ENCODE results near the gene BAD.
"Not testable (repeated sequence)": the region's sequence is repeated elsewhere in the genome, so short reads cannot be mapped to it uniquely, and the experiment has no call there.

The BAD gene

GRCh38 chr11:64284048-64284961 lies at the start of gene BAD:
Gene BAD, minus strand, starts transcription at chr11:64284665. Its CDS starts 297 bp downstream, at chr11:64284368.
- DNase-seq = peak; percentile 86

DNA sequence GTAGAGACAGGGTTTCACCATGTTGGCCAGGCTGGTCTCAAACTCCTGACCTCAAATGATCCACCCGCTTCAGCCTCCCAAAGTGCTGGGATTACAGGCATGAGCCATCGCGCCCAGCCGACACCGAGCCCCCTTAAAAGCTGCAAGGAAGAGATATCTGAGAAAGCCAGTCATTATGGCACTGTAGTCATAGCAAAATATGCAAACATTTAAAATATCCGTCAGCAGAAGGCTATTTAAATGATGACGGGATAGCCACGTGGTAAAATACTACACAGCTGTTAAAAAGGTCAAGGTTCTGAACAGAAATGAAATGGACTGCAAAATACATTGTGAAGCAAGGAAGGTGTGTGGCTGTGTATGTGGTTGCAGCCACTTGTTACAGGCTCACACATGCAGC lies 49.1 kb upstream of the BAD start:
- no peak for DNase-seq

GRCh38 chr11:64331569-64332371 lies 47.3 kb upstream of the BAD start:
- peak; percentile 22 for DNase-seq

DNA sequence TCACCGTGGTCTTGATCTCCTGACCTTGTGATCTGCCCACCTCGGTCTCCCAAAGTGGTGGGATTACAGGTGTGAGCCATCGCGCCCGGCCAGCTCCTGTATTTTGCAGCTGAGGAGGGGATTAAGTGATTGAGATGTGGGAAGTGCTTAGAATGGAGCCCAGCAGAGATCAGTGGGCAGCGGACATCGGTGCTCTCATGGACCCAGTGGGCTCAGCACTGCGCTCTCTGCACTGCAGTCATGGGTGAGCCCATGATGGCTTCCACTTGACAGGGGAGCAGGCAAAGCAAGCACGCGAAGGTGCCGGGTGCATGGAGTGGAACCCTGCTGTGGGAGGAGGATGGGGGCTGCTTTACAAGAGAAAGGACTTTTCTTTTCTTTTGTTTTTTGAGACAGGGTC lies 46.4 kb upstream of the BAD start:
- no peak for DNase-seq

DNA sequence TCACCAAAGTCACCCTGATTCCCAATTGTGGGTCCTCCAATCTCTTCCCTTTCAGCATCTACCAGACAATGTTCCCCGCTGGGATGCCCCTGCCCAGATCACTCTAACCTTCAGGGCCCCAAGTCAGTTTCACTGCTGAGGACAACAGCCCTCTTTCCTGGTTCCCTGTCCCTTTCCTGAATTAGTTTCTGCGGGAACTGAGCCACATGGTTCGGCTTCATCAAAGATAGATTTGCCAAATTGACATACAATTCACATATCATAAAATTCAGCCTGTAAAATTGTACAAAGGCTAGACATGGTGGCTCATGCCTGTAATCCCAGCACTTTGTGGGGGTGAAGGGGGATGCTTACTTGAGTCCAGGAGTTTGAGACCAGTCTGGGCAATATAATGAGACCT lies 43.5 kb upstream of the BAD start:
- DNase-seq = no peak

GRCh38 chr11:64327375-64327774 lies 42.9 kb upstream of the BAD start:
- no peak for DNase-seq

DNA sequence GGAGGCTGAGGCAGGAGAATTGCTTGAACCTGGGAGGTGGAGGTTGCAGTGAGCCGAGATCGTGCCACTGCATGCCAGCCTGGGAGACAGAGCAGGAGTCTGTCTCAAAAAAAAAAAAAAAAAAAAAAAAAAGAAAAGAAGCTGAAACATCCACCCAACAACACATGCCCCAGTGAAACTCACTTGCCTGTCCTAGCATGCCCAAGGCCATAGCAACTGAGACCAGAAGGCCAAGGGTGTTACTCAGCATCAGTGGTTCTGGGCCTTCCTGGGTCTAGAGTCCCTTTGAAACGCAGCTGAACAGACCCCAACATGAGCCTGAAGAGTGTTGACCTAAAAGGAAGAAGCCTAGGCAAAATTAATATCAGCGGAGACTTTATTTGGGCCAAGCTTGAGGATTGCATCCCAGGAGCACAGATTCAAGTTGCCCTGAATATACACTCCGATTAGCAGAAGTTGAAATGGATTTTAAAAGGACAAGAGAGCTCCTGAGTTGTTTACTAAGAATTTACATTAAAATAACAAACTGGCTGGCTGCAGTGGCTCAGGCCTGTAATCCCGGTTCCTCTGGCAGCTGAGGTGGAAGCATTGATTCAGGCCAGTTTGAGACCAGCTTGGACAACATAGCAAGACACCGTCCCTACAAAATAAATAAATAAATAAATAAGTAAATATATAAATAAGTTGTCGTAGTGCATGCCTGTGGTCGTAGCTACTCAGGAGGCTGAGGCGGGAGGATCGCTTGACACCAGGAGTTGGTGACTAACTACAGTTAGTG lies 40.4 kb upstream of the BAD start:
- no peak for DNase-seq

GRCh38 chr11:64323984-64324383 lies 39.5 kb upstream of the BAD start:
- DNase-seq = not testable (repeated sequence)

GRCh38 chr11:64323373-64323772 lies 38.9 kb upstream of the BAD start:
- no peak for DNase-seq

GRCh38 chr11:64322925-64323260 lies 38.4 kb upstream of the BAD start:
- no peak for DNase-seq

- DNase-seq = no peak
Observed at GRCh38 chr11:64321533-64321932, 37.1 kb upstream of the BAD start.

GRCh38 chr11:64321026-64321425 lies 36.6 kb upstream of the BAD start:
- DNase-seq = no peak

GRCh38 chr11:64320556-64320955 lies 36.1 kb upstream of the BAD start:
- DNase-seq = no peak

GRCh38 chr11:64318766-64319761 lies 34.6 kb upstream of the BAD start:
- no peak for DNase-seq

DNA sequence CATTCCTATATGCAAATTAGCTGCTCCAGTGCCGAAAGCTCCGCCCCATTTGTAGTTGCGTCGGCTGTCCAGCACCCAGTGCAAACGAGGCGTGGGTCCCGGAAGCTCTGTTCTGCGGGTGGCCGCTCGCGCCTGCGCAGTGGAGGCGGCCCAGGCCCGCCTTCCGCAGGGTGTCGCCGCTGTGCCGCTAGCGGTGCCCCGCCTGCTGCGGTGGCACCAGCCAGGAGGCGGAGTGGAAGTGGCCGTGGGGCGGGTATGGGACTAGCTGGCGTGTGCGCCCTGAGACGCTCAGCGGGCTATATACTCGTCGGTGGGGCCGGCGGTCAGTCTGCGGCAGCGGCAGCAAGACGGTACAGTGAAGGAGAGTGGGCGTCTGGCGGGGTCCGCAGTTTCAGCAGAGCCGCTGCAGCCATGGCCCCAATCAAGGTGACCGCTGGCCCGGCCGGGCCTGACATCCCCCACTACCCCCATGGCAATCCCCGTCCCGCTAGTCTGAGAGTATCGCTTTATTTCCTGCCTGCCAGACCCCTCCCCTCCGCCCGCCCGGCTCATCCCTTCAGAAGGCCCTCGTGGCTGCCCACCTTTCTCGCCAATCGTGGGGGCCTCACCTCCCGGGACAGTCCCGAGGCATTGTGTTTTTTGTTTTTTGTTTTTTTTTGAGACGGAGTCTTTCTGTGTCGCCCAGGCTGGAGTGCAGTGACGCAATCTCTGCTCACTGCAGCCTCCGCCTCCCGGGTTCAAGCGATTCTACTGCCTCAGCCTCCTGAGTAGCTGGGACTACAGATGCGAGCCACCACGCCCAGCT lies 33.7 kb upstream of the BAD start, which contains the start of gene PRDX5:
PRDX5 (plus strand) TSS at position 161 of the 805 bp plus-strand sequence; CDS start at position 256, 95 bp downstream.
- peak; percentile 96 for DNase-seq

DNA sequence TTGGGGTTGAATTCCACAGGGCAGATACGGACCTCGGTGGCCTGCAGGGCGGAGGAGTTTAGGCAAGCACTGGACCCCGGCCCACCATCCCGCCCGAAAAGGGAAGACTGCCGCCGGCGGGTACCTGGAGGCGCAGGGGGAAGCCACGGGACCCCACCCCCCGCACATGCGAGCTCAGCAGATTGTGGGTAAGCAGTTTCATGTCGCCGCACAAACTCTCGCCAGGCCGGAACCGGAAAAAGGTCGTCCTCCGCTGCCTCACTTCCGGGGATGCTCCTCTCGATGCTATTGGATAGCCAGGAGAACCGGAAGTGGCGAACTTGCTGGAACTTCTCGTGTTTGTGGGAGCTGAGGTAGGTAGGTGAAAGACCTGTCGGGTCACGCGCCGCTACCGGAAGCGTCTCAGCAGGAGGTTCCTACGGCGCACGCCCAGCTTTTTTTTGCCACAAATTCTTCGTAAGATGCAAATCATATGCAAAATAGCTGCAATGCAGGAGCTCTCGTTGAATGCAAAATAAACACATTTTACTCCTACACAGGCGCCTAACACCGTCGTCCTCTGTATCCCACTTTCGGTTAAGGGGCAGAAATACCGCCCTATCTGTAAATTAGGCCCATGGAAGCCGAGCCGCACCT lies 33.0 kb upstream of the BAD start, which contains the start of gene TRMT112:
TRMT112 (minus strand) TSS at position 235 of the 636 bp plus-strand sequence; CDS start at position 202, 33 bp downstream.
- DNase-seq = peak; percentile 97

DNA sequence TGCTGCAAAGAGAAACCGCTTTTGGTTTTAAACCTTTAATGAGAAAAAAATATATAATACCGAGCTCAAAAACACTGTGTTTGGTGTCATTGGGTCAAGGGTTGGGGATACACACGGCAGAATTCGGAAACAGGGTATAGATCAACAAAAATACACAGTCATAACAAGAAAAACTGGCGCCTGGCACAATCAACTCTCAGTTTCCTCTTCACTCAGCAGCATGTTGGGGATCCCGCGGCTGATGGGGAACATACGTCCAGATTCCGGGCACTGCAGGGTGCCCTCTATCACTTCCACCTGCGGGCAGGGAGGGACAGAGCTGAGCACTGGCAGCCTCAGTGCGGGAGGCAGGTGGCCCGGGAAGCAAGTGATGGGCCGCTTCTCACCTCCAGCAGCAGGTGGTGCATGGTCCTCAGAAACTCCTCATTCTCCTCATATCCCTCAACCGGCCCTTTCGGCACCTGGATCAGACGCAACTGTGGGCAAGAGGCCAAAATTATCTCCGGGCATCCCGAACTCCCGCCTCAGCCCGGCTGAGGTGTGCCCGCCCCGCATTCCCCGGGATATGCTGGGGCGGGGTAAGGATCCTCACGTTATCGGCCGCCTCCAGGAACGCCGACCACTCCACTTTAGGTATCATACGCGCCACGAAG lies 32.3 kb upstream of the BAD start:
- DNase-seq = no peak

DNA sequence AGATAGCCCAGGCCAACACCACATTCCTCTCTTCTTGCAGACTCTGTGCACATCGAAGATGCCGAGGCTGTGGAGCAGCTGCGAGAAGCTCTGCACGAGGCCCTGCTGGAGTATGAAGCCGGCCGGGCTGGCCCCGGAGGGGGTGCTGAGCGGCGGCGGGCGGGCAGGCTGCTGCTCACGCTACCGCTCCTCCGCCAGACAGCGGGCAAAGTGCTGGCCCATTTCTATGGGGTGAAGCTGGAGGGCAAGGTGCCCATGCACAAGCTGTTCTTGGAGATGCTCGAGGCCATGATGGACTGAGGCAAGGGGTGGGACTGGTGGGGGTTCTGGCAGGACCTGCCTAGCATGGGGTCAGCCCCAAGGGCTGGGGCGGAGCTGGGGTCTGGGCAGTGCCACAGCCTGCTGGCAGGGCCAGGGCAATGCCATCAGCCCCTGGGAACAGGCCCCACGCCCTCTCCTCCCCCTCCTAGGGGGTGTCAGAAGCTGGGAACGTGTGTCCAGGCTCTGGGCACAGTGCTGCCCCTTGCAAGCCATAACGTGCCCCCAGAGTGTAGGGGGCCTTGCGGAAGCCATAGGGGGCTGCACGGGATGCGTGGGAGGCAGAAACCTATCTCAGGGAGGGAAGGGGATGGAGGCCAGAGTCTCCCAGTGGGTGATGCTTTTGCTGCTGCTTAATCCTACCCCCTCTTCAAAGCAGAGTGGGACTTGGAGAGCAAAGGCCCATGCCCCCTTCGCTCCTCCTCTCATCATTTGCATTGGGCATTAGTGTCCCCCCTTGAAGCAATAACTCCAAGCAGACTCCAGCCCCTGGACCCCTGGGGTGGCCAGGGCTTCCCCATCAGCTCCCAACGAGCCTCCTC lies 31.4 kb upstream of the BAD start:
- not testable (repeated sequence) for DNase-seq

Data from NCI-H446 treated with DMSO at 0.1 percent for 48 hours (cell line).